Activated T-helper 17 cell treated with anti-CD3 and anti-CD28 coated beads, Interleukin-2, amount 50 U/mL, for 72 hours (primary cell): ENCODE results near the gene ABCA4. TPM values are rescaled to one million over a fixed set of nuclear protein-coding genes. Genes with fewer than 3 reads are reported as not detected.
"Not testable (repeated sequence)": the region's sequence is repeated elsewhere in the genome, so short reads cannot be mapped to it uniquely, and the experiment has no call there.

ENCODE experiments used
- ATAC-seq: fragments of 150-1000 bp; cut with Tn5 transposase; replicated peaks from 2 replicates; pipeline ENCODE4 v1.10.0; 2021; ENCODE audit warnings: mild to moderate bottlenecking, moderate library complexity
- H3K27ac Mint-ChIP-seq: one replicate; pipeline ENCODE4 v1.8.0; 2022; ENCODE audit warnings: mixed read lengths
- H3K27me3 Mint-ChIP-seq: one replicate; pipeline ENCODE4 v1.8.0; 2022; ENCODE audit warnings: mixed read lengths
- H3K36me3 Mint-ChIP-seq: one replicate; pipeline ENCODE4 v1.8.0; 2022; ENCODE audit warnings: low read depth, mild to moderate bottlenecking, mixed read lengths
- H3K4me1 Mint-ChIP-seq: one replicate; pipeline ENCODE4 v1.8.0; 2022; ENCODE audit warnings: mixed read lengths
- H3K4me3 Mint-ChIP-seq: one replicate; pipeline ENCODE4 v1.8.0; 2022; ENCODE audit warnings: mild to moderate bottlenecking, mixed read lengths
- H3K9me3 Mint-ChIP-seq: one replicate; pipeline ENCODE4 v1.8.0; 2022; ENCODE audit warnings: mixed read lengths
- total RNA-seq, 2 donors: library from RNA; stranded (reverse); gene quantifications; one replicate each; pipeline ENCODE4 v1.2.3, GENCODE V29; 2022

The ABCA4 gene
- total RNA-seq, result not detected

GRCh38 chr1:94120991-94121390 lies at the start of gene ABCA4:
Gene ABCA4 (minus strand): TSS chr1:94121148. CDS start chr1:94121045, 103 bp downstream.
- Mint-ChIP-seq H3K4me1 (no peaks in the 10 kb centered on the region), H3K27me3 (peaks cover 16% of the 10 kb centered on the region)
- no peak for ATAC-seq

GRCh38 chr1:94169126-94169525 lies 48.2 kb upstream of the ABCA4 start:
- Mint-ChIP-seq H3K4me1 (no peaks in the 10 kb centered on the region), H3K36me3 (no peaks in the 10 kb centered on the region), H3K9me3 (no peaks in the 10 kb centered on the region), H3K27me3 (peaks cover 3% of the 10 kb centered on the region), H3K27ac (no peak overlapping the region), H3K4me3 (no peak overlapping the region)
- no peak for ATAC-seq

More at GRCh38 chr1:94120991-94121390, at the start of gene ABCA4:
- H3K4me3 Mint-ChIP-seq, result no peak within 1 kb of the TSS
- no peaks in the 10 kb centered on the region for H3K9me3 Mint-ChIP-seq
- H3K27ac Mint-ChIP-seq, result no peak within 1 kb of the TSS
- no peaks in the 10 kb centered on the region for H3K36me3 Mint-ChIP-seq

GRCh38 chr1:94165843-94166242 lies 44.9 kb upstream of the ABCA4 start:
- Mint-ChIP-seq H3K27ac (no peak overlapping the region), H3K4me1 (no peaks in the 10 kb centered on the region), H3K36me3 (no peaks in the 10 kb centered on the region), H3K9me3 (no peaks in the 10 kb centered on the region), H3K4me3 (no peak overlapping the region), H3K27me3 (peaks cover 11% of the 10 kb centered on the region)
- no peak for ATAC-seq

- not testable (repeated sequence) for H3K4me3 Mint-ChIP-seq, H3K27ac Mint-ChIP-seq, H3K9me3 Mint-ChIP-seq, ATAC-seq, H3K36me3 Mint-ChIP-seq, H3K4me1 Mint-ChIP-seq
- peaks cover 15% of the 10 kb centered on the region for H3K27me3 Mint-ChIP-seq
Observed at GRCh38 chr1:94164885-94165284, 43.9 kb upstream of the ABCA4 start.

- H3K27ac Mint-ChIP-seq, H3K9me3 Mint-ChIP-seq, H3K4me3 Mint-ChIP-seq, H3K36me3 Mint-ChIP-seq, ATAC-seq, H3K4me1 Mint-ChIP-seq: not testable (repeated sequence)
- H3K27me3 Mint-ChIP-seq, result peaks cover 14% of the 10 kb centered on the region
Observed at GRCh38 chr1:94164121-94164520, 43.2 kb upstream of the ABCA4 start.

GRCh38 chr1:94163249-94163648 lies 42.3 kb upstream of the ABCA4 start:
- H3K4me1 Mint-ChIP-seq, ATAC-seq, H3K4me3 Mint-ChIP-seq, H3K9me3 Mint-ChIP-seq, H3K36me3 Mint-ChIP-seq, H3K27ac Mint-ChIP-seq: not testable (repeated sequence)
- peaks cover 15% of the 10 kb centered on the region for H3K27me3 Mint-ChIP-seq

GRCh38 chr1:94160811-94161210 lies 39.9 kb upstream of the ABCA4 start:
- Mint-ChIP-seq H3K4me3 (no peak overlapping the region), H3K36me3 (no peaks in the 10 kb centered on the region), H3K27me3 (peaks cover 18% of the 10 kb centered on the region), H3K4me1 (no peaks in the 10 kb centered on the region), H3K9me3 (peaks cover 2% of the 10 kb centered on the region), H3K27ac (no peak overlapping the region)
- ATAC-seq, result no peak

GRCh38 chr1:94156096-94156625 lies 35.2 kb upstream of the ABCA4 start:
- Mint-ChIP-seq H3K27me3 (peaks cover 15% of the 10 kb centered on the region), H3K36me3 (no peaks in the 10 kb centered on the region), H3K9me3 (peaks cover 6% of the 10 kb centered on the region), H3K4me1 (no peaks in the 10 kb centered on the region), H3K27ac (no peak overlapping the region), H3K4me3 (no peak overlapping the region)
- no peak for ATAC-seq

- H3K27me3 Mint-ChIP-seq, result peaks cover 11% of the 10 kb centered on the region
- H3K27ac Mint-ChIP-seq, result no peak overlapping the region
- peaks cover 6% of the 10 kb centered on the region for H3K9me3 Mint-ChIP-seq
- no peaks in the 10 kb centered on the region for H3K36me3 Mint-ChIP-seq
- H3K4me1 Mint-ChIP-seq, result no peaks in the 10 kb centered on the region
- no peak overlapping the region for H3K4me3 Mint-ChIP-seq
- ATAC-seq, result no peak
Observed at GRCh38 chr1:94154989-94155388, 34.0 kb upstream of the ABCA4 start.

- H3K27me3 Mint-ChIP-seq, result peaks cover 8% of the 10 kb centered on the region
- H3K36me3 Mint-ChIP-seq, result no peaks in the 10 kb centered on the region
- H3K4me3 Mint-ChIP-seq, result no peak overlapping the region
- H3K4me1 Mint-ChIP-seq, result no peaks in the 10 kb centered on the region
- ATAC-seq, result no peak
- peaks cover 6% of the 10 kb centered on the region for H3K9me3 Mint-ChIP-seq
- H3K27ac Mint-ChIP-seq, result no peak overlapping the region
Observed at GRCh38 chr1:94153133-94153532, 32.2 kb upstream of the ABCA4 start.

GRCh38 chr1:94149166-94149565 lies 28.2 kb upstream of the ABCA4 start:
- ATAC-seq, H3K9me3 Mint-ChIP-seq, H3K4me3 Mint-ChIP-seq, H3K27ac Mint-ChIP-seq, H3K27me3 Mint-ChIP-seq, H3K4me1 Mint-ChIP-seq, H3K36me3 Mint-ChIP-seq: not testable (repeated sequence)

GRCh38 chr1:94146273-94146672 lies 25.3 kb upstream of the ABCA4 start:
- Mint-ChIP-seq H3K9me3 (no peaks in the 10 kb centered on the region), H3K4me3 (no peak overlapping the region)

GRCh38 chr1:94144836-94145235 lies 23.9 kb upstream of the ABCA4 start:
- no peak for ATAC-seq
- H3K4me1 Mint-ChIP-seq, result no peaks in the 10 kb centered on the region

More at GRCh38 chr1:94146273-94146672, 25.3 kb upstream of the ABCA4 start:
- no peak overlapping the region for H3K27ac Mint-ChIP-seq
- no peak for ATAC-seq
- no peaks in the 10 kb centered on the region for H3K4me1 Mint-ChIP-seq
- no peaks in the 10 kb centered on the region for H3K36me3 Mint-ChIP-seq
- no peaks in the 10 kb centered on the region for H3K27me3 Mint-ChIP-seq

GRCh38 chr1:94143809-94144176 lies 22.8 kb upstream of the ABCA4 start:
- Mint-ChIP-seq H3K9me3 (peaks cover 5% of the 10 kb centered on the region), H3K27ac (no peak overlapping the region), H3K27me3 (no peaks in the 10 kb centered on the region), H3K4me3 (no peak overlapping the region), H3K4me1 (no peaks in the 10 kb centered on the region), H3K36me3 (no peaks in the 10 kb centered on the region)
- no peak for ATAC-seq

More at GRCh38 chr1:94144836-94145235, 23.9 kb upstream of the ABCA4 start:
- Mint-ChIP-seq H3K27me3 (no peaks in the 10 kb centered on the region), H3K4me3 (no peak overlapping the region), H3K9me3 (no peaks in the 10 kb centered on the region), H3K27ac (no peak overlapping the region), H3K36me3 (no peaks in the 10 kb centered on the region)

- H3K36me3 Mint-ChIP-seq, result no peaks in the 10 kb centered on the region
- ATAC-seq, result no peak
- no peak overlapping the region for H3K27ac Mint-ChIP-seq
- H3K9me3 Mint-ChIP-seq, result peaks cover 5% of the 10 kb centered on the region
- H3K27me3 Mint-ChIP-seq, result no peaks in the 10 kb centered on the region
- H3K4me1 Mint-ChIP-seq, result no peaks in the 10 kb centered on the region
- no peak overlapping the region for H3K4me3 Mint-ChIP-seq
Observed at GRCh38 chr1:94143173-94143808, 22.3 kb upstream of the ABCA4 start.
